ENCODE results near the gene ADK. TPM values are rescaled to one million over a fixed set of nuclear protein-coding genes. Genes with fewer than 3 reads are reported as not detected.

ADK gene
- polyA plus RNA-seq, 1 donor (not counting 4 experiments of a cell fraction or from before 2014, with no cell fraction given) = 139 TPM

DNA sequence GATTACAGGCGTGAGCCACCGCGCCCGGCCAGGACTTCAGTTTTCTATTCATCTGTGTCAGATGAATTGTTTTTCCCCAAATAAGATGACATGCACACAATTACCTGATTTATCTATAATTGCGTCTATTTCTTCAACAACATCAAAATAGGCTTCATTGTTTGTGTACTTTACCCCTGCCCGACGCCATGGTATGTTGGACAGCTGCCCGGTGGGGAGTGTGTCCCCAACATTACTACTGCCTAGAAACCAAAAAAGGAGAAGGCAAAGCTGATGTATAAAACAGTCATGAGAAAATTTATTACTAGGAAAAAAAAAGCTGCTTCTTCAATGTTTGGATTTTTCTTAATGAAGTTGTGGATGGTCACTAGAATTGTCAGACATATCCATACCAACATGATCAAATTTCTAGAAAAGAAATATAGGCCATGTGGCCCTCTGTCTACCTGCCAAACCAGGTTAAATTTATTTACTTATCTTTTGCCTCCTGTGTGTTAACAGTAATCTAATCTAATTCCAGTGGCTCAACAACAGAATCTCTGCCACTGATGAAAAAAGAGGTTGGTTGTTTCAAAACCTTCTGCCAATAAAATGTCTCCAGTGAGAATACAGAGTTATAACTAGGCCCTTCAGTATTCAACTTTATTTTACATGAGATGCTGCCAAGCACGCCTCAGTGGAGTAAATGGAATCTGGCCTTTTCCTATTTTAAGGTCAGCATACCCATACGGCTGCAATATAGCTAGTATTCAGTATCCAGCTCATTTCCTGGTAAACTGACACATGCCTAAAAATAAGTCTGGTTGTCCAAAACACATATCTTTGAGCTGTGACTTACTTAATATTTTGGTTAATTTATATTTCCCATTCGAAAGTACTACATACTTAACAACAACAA lies 16.8 kb upstream of the ADK start:
- TF ChIP-seq, protein P1, sequence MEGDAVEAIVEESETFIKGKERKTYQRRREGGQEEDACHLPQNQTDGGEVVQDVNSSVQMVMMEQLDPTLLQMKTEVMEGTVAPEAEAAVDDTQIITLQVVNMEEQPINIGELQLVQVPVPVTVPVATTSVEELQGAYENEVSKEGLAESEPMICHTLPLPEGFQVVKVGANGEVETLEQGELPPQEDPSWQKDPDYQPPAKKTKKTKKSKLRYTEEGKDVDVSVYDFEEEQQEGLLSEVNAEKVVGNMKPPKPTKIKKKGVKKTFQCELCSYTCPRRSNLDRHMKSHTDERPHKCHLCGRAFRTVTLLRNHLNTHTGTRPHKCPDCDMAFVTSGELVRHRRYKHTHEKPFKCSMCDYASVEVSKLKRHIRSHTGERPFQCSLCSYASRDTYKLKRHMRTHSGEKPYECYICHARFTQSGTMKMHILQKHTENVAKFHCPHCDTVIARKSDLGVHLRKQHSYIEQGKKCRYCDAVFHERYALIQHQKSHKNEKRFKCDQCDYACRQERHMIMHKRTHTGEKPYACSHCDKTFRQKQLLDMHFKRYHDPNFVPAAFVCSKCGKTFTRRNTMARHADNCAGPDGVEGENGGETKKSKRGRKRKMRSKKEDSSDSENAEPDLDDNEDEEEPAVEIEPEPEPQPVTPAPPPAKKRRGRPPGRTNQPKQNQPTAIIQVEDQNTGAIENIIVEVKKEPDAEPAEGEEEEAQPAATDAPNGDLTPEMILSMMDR (optimal IDR thresholded peaks at IDR 0.05 in 1 of 3, IDR thresholded peaks at IDR 0.05 in 1 of 3, conservative IDR thresholded peaks at IDR 0.05 in 1 of 3; ENCODE audit: extremely low read depth in 1 of 3, insufficient read depth in 2 of 3, low read length in 3 of 3) = no peak
- no peak for TF ChIP-seq EZH2 (IDR thresholded peaks at IDR 0.05; ENCODE audit: low read length)
- H3K9me3 ChIP-seq (ENCODE audit: control insufficient read depth, low read depth, low read length) = no peaks in the 10 kb centered on the region
- H4K20me1 ChIP-seq (ENCODE audit: control insufficient read depth, extremely low read depth, insufficient read depth, low read length) = no peaks in the 10 kb centered on the region
- DNase-seq (ENCODE audit: low read depth, low spot score) (no peak), FAIRE-seq (no peak)
- H3K4me3 ChIP-seq (ENCODE audit: control insufficient read depth in 2 of 3, extremely low read depth in 1 of 3, insufficient read depth in 2 of 3, low read depth in 1 of 3, low read length in 3 of 3) = no peak overlapping the region
- dilution Hi-C loops (cut with MboI; ENCODE audit: extremely low pct_ligation_motif_present, low sequenced_read_pairs) = no loop called here
- no peaks in the 10 kb centered on the region for H3K79me2 ChIP-seq (ENCODE audit: control insufficient read depth, insufficient read depth, low read length)
- H3K4me1 ChIP-seq (ENCODE audit: control insufficient read depth, extremely low read depth, insufficient read depth, low read length) = no peaks in the 10 kb centered on the region
- no peaks in the 10 kb centered on the region for H3K27me3 ChIP-seq (ENCODE audit: control insufficient read depth, extremely low read depth, insufficient read depth, low read length)
- no peak overlapping the region for H3K9ac ChIP-seq (ENCODE audit: control insufficient read depth, extremely low read depth, insufficient read depth, low read length)
- no peak overlapping the region for H2AFZ ChIP-seq (ENCODE audit: control insufficient read depth, low read length)
- no peak overlapping the region for H3K4me2 ChIP-seq (ENCODE audit: control insufficient read depth, extremely low read depth, insufficient read depth, low read depth, low read length)
- H3K27ac ChIP-seq (ENCODE audit: control insufficient read depth, insufficient read depth, low read length) = no peak overlapping the region
- H3K36me3 ChIP-seq (ENCODE audit: control insufficient read depth in 2 of 2, extremely low read depth in 1 of 2, insufficient read depth in 2 of 2, low read length in 2 of 2) = peaks cover 14 to 16% of the 10 kb centered on the region in 2 experiments
- H3K9me1 ChIP-seq (ENCODE audit: control insufficient read depth, extremely low read depth, insufficient read depth, low read length) = no peaks in the 10 kb centered on the region

DNA sequence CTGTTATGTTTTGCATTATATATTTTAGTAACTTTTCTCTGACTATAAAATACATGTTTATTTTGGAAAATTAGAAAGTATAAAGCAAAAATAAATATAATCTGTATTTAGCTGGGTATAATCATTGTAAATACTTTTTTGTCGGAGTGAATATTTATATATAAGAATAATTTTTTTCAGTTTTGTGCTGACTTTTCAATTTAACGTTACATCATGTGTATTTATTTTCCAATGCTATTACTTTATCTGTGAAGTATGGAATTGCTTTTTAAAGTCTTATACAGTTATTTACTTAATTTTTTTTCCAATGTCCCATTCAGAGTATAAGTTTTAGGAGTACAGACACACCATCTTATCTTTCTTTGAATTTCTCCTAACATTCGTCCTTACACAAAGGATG lies 15.6 kb upstream of the ADK start:
- Histone ChIP-seq H2AFZ (ENCODE audit: control insufficient read depth, low read length) (no peak overlapping the region), H3K79me2 (ENCODE audit: control insufficient read depth, insufficient read depth, low read length) (peaks cover 5% of the 10 kb centered on the region), H3K4me3 (ENCODE audit: control insufficient read depth in 2 of 3, extremely low read depth in 1 of 3, insufficient read depth in 2 of 3, low read depth in 1 of 3, low read length in 3 of 3) (no peak overlapping the region), H3K36me3 (ENCODE audit: control insufficient read depth in 2 of 2, extremely low read depth in 1 of 2, insufficient read depth in 2 of 2, low read length in 2 of 2) (peaks cover 14 to 15% of the 10 kb centered on the region in 2 experiments), H4K20me1 (ENCODE audit: control insufficient read depth, extremely low read depth, insufficient read depth, low read length) (no peaks in the 10 kb centered on the region), H3K4me1 (ENCODE audit: control insufficient read depth, extremely low read depth, insufficient read depth, low read length) (no peaks in the 10 kb centered on the region), H3K9me3 (ENCODE audit: control insufficient read depth, low read depth, low read length) (no peaks in the 10 kb centered on the region), H3K9ac (ENCODE audit: control insufficient read depth, extremely low read depth, insufficient read depth, low read length) (no peak overlapping the region), H3K27ac (ENCODE audit: control insufficient read depth, insufficient read depth, low read length) (no peak overlapping the region), H3K27me3 (ENCODE audit: control insufficient read depth, extremely low read depth, insufficient read depth, low read length) (no peaks in the 10 kb centered on the region), H3K4me2 (ENCODE audit: control insufficient read depth, extremely low read depth, insufficient read depth, low read depth, low read length) (no peak overlapping the region), H3K9me1 (ENCODE audit: control insufficient read depth, extremely low read depth, insufficient read depth, low read length) (no peaks in the 10 kb centered on the region)
- dilution Hi-C loops (cut with MboI; ENCODE audit: extremely low pct_ligation_motif_present, low sequenced_read_pairs) = no loop called here
- DNase-seq (ENCODE audit: low read depth, low spot score) (no peak), FAIRE-seq (no peak)
- TF ChIP-seq, protein P1 (optimal IDR thresholded peaks at IDR 0.05 in 1 of 3, IDR thresholded peaks at IDR 0.05 in 1 of 3, conservative IDR thresholded peaks at IDR 0.05 in 1 of 3; ENCODE audit: extremely low read depth in 1 of 3, insufficient read depth in 2 of 3, low read length in 3 of 3) = no peak
- TF ChIP-seq EZH2 (IDR thresholded peaks at IDR 0.05; ENCODE audit: low read length) = no peak
